Measurements from ENCODE around the gene CCT2.

The CCT2 gene

GRCh38 chr12:69644511-69644910 lies 59.3 kb downstream of the CCT2 start:
- Histone ChIP-seq H4K8ac (ENCODE audit: low read depth, low read length) (no peak overlapping the region), H3K14ac (ENCODE audit: low read length) (no peak overlapping the region), H3K9ac (ENCODE audit: low read length) (no peak overlapping the region), H2AFZ (ENCODE audit: insufficient read depth, low read length, poor library complexity) (no peak overlapping the region), H3K4me1 (ENCODE audit: control insufficient read depth in 1 of 2, insufficient read depth in 2 of 2, low read length in 2 of 2) (no peaks in the 10 kb centered on the region), H4K12ac (ENCODE audit: low read depth, low read length) (no peak overlapping the region), H3K27me3 (ENCODE audit: insufficient read depth, low read length) (no peaks in the 10 kb centered on the region), H3K4me2 (ENCODE audit: low read length) (no peak overlapping the region), H2BK12ac (ENCODE audit: low read length) (no peak overlapping the region), H3K4ac (ENCODE audit: low read depth, low read length) (no peak overlapping the region), H3K9me3 (ENCODE audit: insufficient read depth, low read depth, low read length) (no peaks in the 10 kb centered on the region), H3K27ac (ENCODE audit: low read depth, low read length) (no peak overlapping the region), H3K79me1 (ENCODE audit: low read length) (no peaks in the 10 kb centered on the region), H3K36me3 (ENCODE audit: control insufficient read depth in 1 of 2, insufficient read depth in 2 of 2, low read length in 2 of 2) (no peaks in the 10 kb centered on the region), H3K23ac (ENCODE audit: low read length) (no peak overlapping the region), H3K4me3 (ENCODE audit: low read depth, low read length) (no peak overlapping the region), H2BK5ac (ENCODE audit: low read depth, low read length, poor library complexity) (no peak overlapping the region), H2BK120ac (ENCODE audit: insufficient read depth, low read length, poor library complexity) (no peak overlapping the region), H2AK5ac (ENCODE audit: low read length) (no peak overlapping the region), H4K91ac (ENCODE audit: low read depth, low read length) (no peak overlapping the region), H3K18ac (ENCODE audit: low read length) (no peak overlapping the region), H3K79me2 (ENCODE audit: control insufficient read depth, insufficient read depth, low read length, poor library complexity) (no peaks in the 10 kb centered on the region)
- DNase-seq = no peak

- no peak overlapping the region for H2BK12ac ChIP-seq (ENCODE audit: low read length)
- no peak overlapping the region for H3K4me3 ChIP-seq (ENCODE audit: low read depth, low read length)
- no peak overlapping the region for H4K91ac ChIP-seq (ENCODE audit: low read depth, low read length)
- H2BK5ac ChIP-seq (ENCODE audit: low read depth, low read length, poor library complexity) = no peak overlapping the region
- no peaks in the 10 kb centered on the region for H3K79me2 ChIP-seq (ENCODE audit: control insufficient read depth, insufficient read depth, low read length, poor library complexity)
- H3K23ac ChIP-seq (ENCODE audit: low read length) = no peak overlapping the region
- H3K27ac ChIP-seq (ENCODE audit: low read depth, low read length) = no peak overlapping the region
- H3K36me3 ChIP-seq (ENCODE audit: control insufficient read depth in 1 of 2, insufficient read depth in 2 of 2, low read length in 2 of 2) = no peaks in the 10 kb centered on the region
- no peaks in the 10 kb centered on the region for H3K4me1 ChIP-seq (ENCODE audit: control insufficient read depth in 1 of 2, insufficient read depth in 2 of 2, low read length in 2 of 2)
- H3K79me1 ChIP-seq (ENCODE audit: low read length) = no peaks in the 10 kb centered on the region
- H3K18ac ChIP-seq (ENCODE audit: low read length) = no peak overlapping the region
- no peaks in the 10 kb centered on the region for H3K27me3 ChIP-seq (ENCODE audit: insufficient read depth, low read length)
- WGBS (ENCODE audit: extremely low coverage, insufficient coverage, insufficient read length) = no CpG with 5 or more reads among the region's 2 CpGs
- no peak overlapping the region for H3K4ac ChIP-seq (ENCODE audit: low read depth, low read length)
- no peak for DNase-seq
- H3K9ac ChIP-seq (ENCODE audit: low read length) = no peak overlapping the region
- H4K8ac ChIP-seq (ENCODE audit: low read depth, low read length) = no peak overlapping the region
- no peak overlapping the region for H2AK5ac ChIP-seq (ENCODE audit: low read length)
- no peaks in the 10 kb centered on the region for H3K9me3 ChIP-seq (ENCODE audit: insufficient read depth, low read depth, low read length)
- no peak overlapping the region for H3K14ac ChIP-seq (ENCODE audit: low read length)
- no peak overlapping the region for H3K4me2 ChIP-seq (ENCODE audit: low read length)
- no peak overlapping the region for H2AFZ ChIP-seq (ENCODE audit: insufficient read depth, low read length, poor library complexity)
- H2BK120ac ChIP-seq (ENCODE audit: insufficient read depth, low read length, poor library complexity) = no peak overlapping the region
- H4K12ac ChIP-seq (ENCODE audit: low read depth, low read length) = no peak overlapping the region
Observed at GRCh38 chr12:69645031-69645430, 59.8 kb downstream of the CCT2 start.

- Histone ChIP-seq H3K79me2 (ENCODE audit: control insufficient read depth, insufficient read depth, low read length, poor library complexity) (no peaks in the 10 kb centered on the region), H3K36me3 (ENCODE audit: control insufficient read depth in 1 of 2, insufficient read depth in 2 of 2, low read length in 2 of 2) (no peaks in the 10 kb centered on the region), H3K9ac (ENCODE audit: low read length) (no peak overlapping the region), H2BK12ac (ENCODE audit: low read length) (no peak overlapping the region), H4K8ac (ENCODE audit: low read depth, low read length) (no peak overlapping the region), H3K4me3 (ENCODE audit: low read depth, low read length) (no peak overlapping the region), H3K9me3 (ENCODE audit: insufficient read depth, low read depth, low read length) (no peaks in the 10 kb centered on the region), H3K23ac (ENCODE audit: low read length) (no peak overlapping the region), H3K79me1 (ENCODE audit: low read length) (no peaks in the 10 kb centered on the region), H4K91ac (ENCODE audit: low read depth, low read length) (no peak overlapping the region), H3K14ac (ENCODE audit: low read length) (no peak overlapping the region), H2BK5ac (ENCODE audit: low read depth, low read length, poor library complexity) (no peak overlapping the region), H3K4ac (ENCODE audit: low read depth, low read length) (no peak overlapping the region), H4K12ac (ENCODE audit: low read depth, low read length) (no peak overlapping the region), H3K27me3 (ENCODE audit: insufficient read depth, low read length) (no peaks in the 10 kb centered on the region), H3K18ac (ENCODE audit: low read length) (no peak overlapping the region), H3K27ac (ENCODE audit: low read depth, low read length) (no peak overlapping the region), H2AFZ (ENCODE audit: insufficient read depth, low read length, poor library complexity) (no peak overlapping the region), H2AK5ac (ENCODE audit: low read length) (no peak overlapping the region), H2BK120ac (ENCODE audit: insufficient read depth, low read length, poor library complexity) (no peak overlapping the region), H3K4me1 (ENCODE audit: control insufficient read depth in 1 of 2, insufficient read depth in 2 of 2, low read length in 2 of 2) (no peaks in the 10 kb centered on the region), H3K4me2 (ENCODE audit: low read length) (no peak overlapping the region)
- DNase-seq = no peak
- no CpG with 5 or more reads among the region's 4 CpGs for WGBS (ENCODE audit: extremely low coverage, insufficient coverage, insufficient read length)
Observed at GRCh38 chr12:69647178-69647577, 61.9 kb downstream of the CCT2 start.

- Histone ChIP-seq H3K79me2 (ENCODE audit: control insufficient read depth, insufficient read depth, low read length, poor library complexity) (no peaks in the 10 kb centered on the region), H4K8ac (ENCODE audit: low read depth, low read length) (no peak overlapping the region), H3K27me3 (ENCODE audit: insufficient read depth, low read length) (no peaks in the 10 kb centered on the region), H3K79me1 (ENCODE audit: low read length) (no peaks in the 10 kb centered on the region), H4K91ac (ENCODE audit: low read depth, low read length) (no peak overlapping the region), H2BK120ac (ENCODE audit: insufficient read depth, low read length, poor library complexity) (no peak overlapping the region), H3K18ac (ENCODE audit: low read length) (no peak overlapping the region), H3K14ac (ENCODE audit: low read length) (no peak overlapping the region), H4K12ac (ENCODE audit: low read depth, low read length) (no peak overlapping the region), H3K4me2 (ENCODE audit: low read length) (no peak overlapping the region), H2BK12ac (ENCODE audit: low read length) (no peak overlapping the region), H3K27ac (ENCODE audit: low read depth, low read length) (no peak overlapping the region), H3K9ac (ENCODE audit: low read length) (no peak overlapping the region), H3K4ac (ENCODE audit: low read depth, low read length) (no peak overlapping the region), H3K4me3 (ENCODE audit: low read depth, low read length) (no peak overlapping the region), H3K4me1 (ENCODE audit: control insufficient read depth in 1 of 2, insufficient read depth in 2 of 2, low read length in 2 of 2) (no peaks in the 10 kb centered on the region), H3K23ac (ENCODE audit: low read length) (no peak overlapping the region), H2BK5ac (ENCODE audit: low read depth, low read length, poor library complexity) (no peak overlapping the region), H3K36me3 (ENCODE audit: control insufficient read depth in 1 of 2, insufficient read depth in 2 of 2, low read length in 2 of 2) (no peaks in the 10 kb centered on the region), H3K9me3 (ENCODE audit: insufficient read depth, low read depth, low read length) (no peaks in the 10 kb centered on the region), H2AK5ac (ENCODE audit: low read length) (no peak overlapping the region), H2AFZ (ENCODE audit: insufficient read depth, low read length, poor library complexity) (no peak overlapping the region)
- DNase-seq = peak; percentile 78 to 97
- WGBS (ENCODE audit: extremely low coverage, insufficient coverage, insufficient read length) = no CpG with 5 or more reads among the region's 3 CpGs
Observed at GRCh38 chr12:69648476-69648875, 63.2 kb downstream of the CCT2 start.

Data from trophoblast cell (in vitro differentiated cells and primary cell).